Kidney (tissue), 14 donors: ENCODE measurements around the gene LARGE1. TPM values are rescaled to one million over a fixed set of nuclear protein-coding genes. Genes with fewer than 3 reads are reported as not detected.

Source experiments
- DNase-seq, 5 donors: peaks; one replicate each; pipeline ENCODE4 v3.0.0-alpha.2; 2013 to 2020
- FAIRE-seq: peaks from 2 replicates; lab custom pipeline; 2012; peaks lifted over from hg19 to GRCh38; lab: Jason Lieb, UNC
- H3K27ac ChIP-seq, 2 donors: one replicate each; pipeline ENCODE4 v1.7.0; 2013; ENCODE audit warnings: low read depth in 2 of 2, low read length in 2 of 2, inconsistent platforms in 1 of 2
- H3K27me3 ChIP-seq: one replicate; pipeline ENCODE4 v1.7.1; 2013; ENCODE audit warnings: low read length, inconsistent platforms; ENCODE audit not compliant: control insufficient read depth, insufficient read depth
- H3K36me3 ChIP-seq, 3 donors: one replicate each; pipeline versions ENCODE4 v1.7.0 to v1.7.1; 2013; ENCODE audit warnings: low read length in 3 of 3, control low read depth in 1 of 3, inconsistent platforms in 1 of 3; ENCODE audit not compliant: insufficient read depth in 3 of 3, control insufficient read depth in 2 of 3
- H3K4me1 ChIP-seq, 3 donors: one replicate each; pipeline versions ENCODE4 v1.7.0 to v1.7.1; 2013; ENCODE audit warnings: low read length in 3 of 3, inconsistent platforms in 1 of 3, low read depth in 1 of 3; ENCODE audit not compliant: control insufficient read depth in 2 of 3, insufficient read depth in 2 of 3
- H3K4me3 ChIP-seq, 3 donors: one replicate each; pipeline versions ENCODE4 v1.7.0 to v1.8.1; 2013; ENCODE audit warnings: low read length in 3 of 3, control low read depth in 1 of 3, inconsistent platforms in 1 of 3
- H3K9ac ChIP-seq, 3 donors: one replicate each; pipeline versions ENCODE4 v1.7.0 to v1.7.1; 2013; ENCODE audit warnings: low read length in 3 of 3, control low read depth in 1 of 3, inconsistent platforms in 1 of 3
- H3K9me3 ChIP-seq, 3 donors: one replicate each; pipeline versions ENCODE4 v1.7.0 to v1.7.1; 2013; ENCODE audit warnings: low read length in 3 of 3, control low read depth in 1 of 3, inconsistent platforms in 1 of 3; ENCODE audit not compliant: control insufficient read depth in 2 of 3, insufficient read depth in 1 of 3
- CTCF ChIP-seq: IDR thresholded peaks from 3 replicates; pipeline ENCODE4 v1.5.1; 2012; ENCODE audit warnings: mild to moderate bottlenecking, moderate library complexity, borderline replicate concordance; ENCODE audit not compliant: insufficient read depth; ENCODE audit errors: extremely low read depth
- intact Hi-C: fragments of 100-400 bp; cut with DNase I; formaldehyde crosslinking; loops from one replicate; pipeline ENCODE4 v1.11.1; 2022
- polyA plus RNA-seq: library from polyadenylated mRNA; stranded (reverse); fragments of 350-450 nt; fragmentation: Illumina TruSeq; extraction: RNeasy Lipid Tissue Mini Kit (QIAGEN cat#74804); gene quantifications from one replicate; pipeline ENCODE4 v1.2.3, GENCODE V29; 2014; ENCODE audit warnings: low read depth, low replicate concordance; ENCODE audit not compliant: insufficient read depth
- total RNA-seq: library from RNA; stranded (reverse); fragmentation: NEBNext Ultra II Directional; extraction: Animal tissue kit (Norgen Biotek cat#: 25700); gene quantifications from one replicate; pipeline ENCODE4 v1.2.1, GENCODE V29; 2021
- donor health status: control.
- donor health status: control.
- donor health status: control.
- donor health status: control.
- donor health status: control.
- donor health status: DM: yes; HTN: yes; CAD: no.
- donor health status: Normal renal cell carcinoma (clear cell type).

Gene LARGE1
- total and polyA plus RNA-seq, 2 donors from 2014 or later = 5.0 to 22.9 TPM

GRCh38 chr22:33829546-33830280 is 90.6 kb downstream of the LARGE1 start:
- TF ChIP-seq CTCF = no peak
- no peak for FAIRE-seq
- H3K9me3 ChIP-seq = no peaks in the 10 kb centered on the region
- no peaks in the 10 kb centered on the region for H3K36me3 ChIP-seq
- no peaks in the 10 kb centered on the region for H3K27me3 ChIP-seq
- intact Hi-C loops = no loop called here
- DNase-seq = no peak
- H3K4me3 ChIP-seq = no peak overlapping the region
- H3K27ac ChIP-seq = no peak overlapping the region
- H3K9ac ChIP-seq = no peak overlapping the region
- no peaks in the 10 kb centered on the region for H3K4me1 ChIP-seq

- Histone ChIP-seq H3K27me3 (no peaks in the 10 kb centered on the region), H3K36me3 (no peaks in the 10 kb centered on the region), H3K9ac (no peak overlapping the region), H3K9me3 (no peaks in the 10 kb centered on the region), H3K4me1 (no peaks in the 10 kb centered on the region), H3K27ac (no peak overlapping the region), H3K4me3 (no peak overlapping the region)
- DNase-seq (no peak), FAIRE-seq (no peak)
- intact Hi-C loops = no loop called here
- TF ChIP-seq CTCF = no peak
These were observed 92.0 kb downstream of the LARGE1 start for GRCh38 chr22:33828302-33828701.

- Histone ChIP-seq H3K27ac (no peak overlapping the region), H3K27me3 (no peaks in the 10 kb centered on the region), H3K4me3 (no peak overlapping the region), H3K9ac (no peak overlapping the region), H3K4me1 (no peaks in the 10 kb centered on the region), H3K9me3 (no peaks in the 10 kb centered on the region), H3K36me3 (no peaks in the 10 kb centered on the region)
- no peak for FAIRE-seq
- intact Hi-C loops = no loop called here
- peak in 1 of 5 donors; percentile 18 for DNase-seq
- TF ChIP-seq CTCF = no peak
These were observed 94.5 kb downstream of the LARGE1 start for GRCh38 chr22:33825761-33826160.
